Prostate gland (tissue), 2 donors: ENCODE data around the gene RNF222.

Experiments used
- CTCF ChIP-seq, 4 experiments: fragments of 200-600 bp in 2 of 4; fragments of 450-650 bp in 2 of 4; sonication (generic) in 2 of 4; IDR thresholded peaks; 1 replicate in 3 of 4; 2 replicates in 1 of 4; pipeline ENCODE4 v1.5.1; 2016 to 2019; ENCODE audit warnings: antibody characterized with exemption in 4 of 4, mild to moderate bottlenecking in 2 of 4, moderate library complexity in 2 of 4
- POLR2A ChIP-seq: fragments of 450-650 bp; IDR thresholded peaks from one replicate; pipeline ENCODE4 v1.6.1; 2016; ENCODE audit warnings: antibody characterized with exemption, mild to moderate bottlenecking

- no peak for TF ChIP-seq CTCF (IDR thresholded peaks at IDR 0.05)
- no peak for TF ChIP-seq POLR2A
Observed at GRCh38 chr17:8401107-8401506, 3.5 kb upstream of the RNF222 start.
